EH (cell line): ENCODE data around the gene NDUFB10.

Experiments
- DNase-seq: peaks from one replicate; pipeline ENCODE4 v3.0.0-alpha.2; 2015; ENCODE audit warnings: low read depth

The NDUFB10 gene

DNA sequence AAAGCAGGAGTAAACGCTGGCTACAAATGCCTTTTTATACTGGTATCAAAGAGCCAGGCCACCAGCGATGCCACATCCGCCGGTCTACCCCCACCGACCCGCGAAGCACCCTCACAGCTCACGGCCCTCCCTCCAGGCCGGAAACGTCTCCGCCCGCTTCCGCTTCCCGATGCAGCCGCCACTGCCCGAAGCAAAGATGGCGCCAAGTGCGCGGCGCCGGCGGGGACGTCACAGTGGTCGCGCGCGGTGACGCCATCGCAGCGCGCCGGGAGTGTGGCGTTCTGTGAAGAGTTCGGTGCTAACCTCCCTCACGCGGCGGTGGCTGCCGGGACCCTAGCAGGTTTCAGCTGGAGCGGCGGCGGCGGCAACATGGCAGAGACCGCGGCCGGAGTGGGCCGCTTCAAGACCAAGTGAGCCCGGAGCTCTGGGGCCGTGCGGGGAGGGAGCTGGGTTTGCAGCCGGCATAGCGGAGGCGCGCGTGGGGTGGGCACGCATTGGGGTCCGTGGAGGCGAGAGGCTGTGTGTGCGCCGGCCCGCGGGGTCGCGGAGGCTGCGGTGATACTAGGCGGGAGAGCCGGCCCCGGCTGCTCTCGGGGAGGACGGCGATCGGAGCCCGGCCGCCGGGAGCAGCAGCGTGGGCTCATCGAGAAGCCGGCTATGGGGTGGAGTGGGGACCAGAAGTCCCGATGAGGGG, 12.6 kb downstream of the NDUFB10 start, which contains the start of gene TBL3:
TSS of gene TBL3 (plus strand) at position 258 of the 694 bp plus-strand sequence. CDS start at position 370, 112 bp downstream.
- DNase-seq = peak; percentile 94

DNA sequence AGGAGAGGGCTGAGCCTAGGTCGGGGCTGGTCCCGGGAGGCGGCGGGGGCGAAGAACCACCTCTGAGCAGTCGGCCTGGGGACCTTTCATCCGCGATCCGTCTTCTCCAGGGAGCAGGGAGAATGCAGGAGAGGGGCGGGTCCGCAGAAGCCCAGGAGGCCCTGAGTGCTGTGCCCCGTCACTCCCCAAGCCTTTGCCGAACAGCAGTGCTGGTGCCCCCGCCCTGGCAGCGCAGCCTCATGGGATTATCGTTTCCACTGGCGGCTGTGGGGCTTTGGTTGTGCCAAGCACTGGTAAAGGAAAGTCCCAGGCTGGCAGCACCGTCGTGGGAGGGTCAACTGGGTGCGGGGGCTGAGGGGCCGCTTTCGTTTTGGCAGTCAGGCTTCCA, 13.1 kb downstream of the NDUFB10 start:
- no peak for DNase-seq

DNA sequence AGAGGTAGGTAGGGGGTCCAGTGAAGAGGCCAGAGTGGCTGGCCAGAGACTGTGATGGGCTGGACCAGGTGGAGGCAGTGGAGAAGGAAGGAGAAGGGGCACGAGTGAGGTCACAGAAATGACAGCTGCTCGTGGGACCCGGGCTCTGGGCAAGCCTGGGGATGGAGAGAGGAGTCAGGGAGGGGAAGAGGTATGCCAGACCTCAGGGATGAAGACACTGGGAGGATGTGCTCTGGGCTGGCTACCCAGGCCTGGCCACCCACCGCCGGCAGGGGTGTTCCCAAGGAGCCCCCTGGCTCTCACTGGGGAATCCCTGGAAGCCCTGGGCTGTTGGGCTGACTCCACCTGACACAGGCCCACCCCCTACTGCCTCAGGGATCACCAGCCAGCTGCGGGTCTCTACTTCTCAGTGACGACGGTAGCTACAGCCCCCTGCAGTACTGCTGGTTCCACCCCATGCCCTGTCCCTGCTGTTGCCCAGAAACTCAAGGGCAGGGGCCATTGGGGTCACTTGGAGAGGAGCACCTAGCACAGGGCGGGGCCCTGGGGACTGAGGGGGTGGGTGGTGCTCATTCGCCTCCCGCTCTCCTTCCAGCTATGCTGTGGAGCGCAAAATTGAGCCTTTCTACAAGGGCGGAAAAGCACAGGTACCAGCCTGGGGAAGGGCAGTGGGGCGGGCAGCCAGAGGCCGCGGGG, 14.3 kb downstream of the NDUFB10 start:
- DNase-seq = no peak

DNA sequence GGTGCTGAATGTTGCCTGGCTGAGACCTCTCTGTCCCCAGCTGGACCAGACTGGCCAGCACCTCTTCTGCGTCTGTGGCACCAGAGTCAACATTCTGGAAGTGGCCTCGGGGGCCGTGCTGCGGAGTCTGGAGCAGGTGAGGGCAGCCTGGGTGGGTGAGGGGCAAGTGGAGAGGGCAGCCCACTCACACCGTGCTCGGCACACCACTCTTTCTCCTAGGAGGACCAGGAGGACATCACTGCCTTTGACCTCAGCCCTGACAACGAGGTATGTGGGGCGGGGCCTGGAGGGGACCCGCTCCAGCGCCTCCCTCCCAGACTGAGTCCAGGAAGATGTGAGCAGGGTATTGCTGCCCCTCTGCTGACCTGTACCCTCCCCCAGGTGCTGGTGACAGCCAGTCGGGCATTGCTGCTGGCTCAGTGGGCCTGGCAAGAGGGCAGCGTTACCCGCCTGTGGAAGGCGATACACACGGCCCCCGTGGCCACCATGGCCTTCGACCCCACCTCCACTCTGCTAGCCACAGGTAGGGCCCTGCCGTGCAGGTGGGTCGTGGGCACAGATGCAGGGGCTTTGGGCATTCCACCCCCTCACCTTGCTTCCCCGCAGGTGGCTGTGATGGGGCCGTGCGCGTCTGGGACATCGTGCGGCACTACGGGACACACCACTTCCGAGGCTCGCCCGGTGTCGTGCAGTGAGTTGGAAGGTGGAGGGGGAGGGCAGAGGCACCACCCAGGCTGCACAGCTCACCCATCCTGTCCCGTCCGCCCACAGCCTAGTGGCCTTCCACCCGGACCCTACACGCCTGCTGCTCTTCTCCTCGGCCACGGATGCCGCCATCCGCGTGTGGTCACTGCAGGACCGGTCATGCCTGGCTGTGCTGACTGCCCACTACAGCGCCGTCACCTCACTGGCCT, 15.1 kb downstream of the NDUFB10 start:
- DNase-seq = no peak

DNA sequence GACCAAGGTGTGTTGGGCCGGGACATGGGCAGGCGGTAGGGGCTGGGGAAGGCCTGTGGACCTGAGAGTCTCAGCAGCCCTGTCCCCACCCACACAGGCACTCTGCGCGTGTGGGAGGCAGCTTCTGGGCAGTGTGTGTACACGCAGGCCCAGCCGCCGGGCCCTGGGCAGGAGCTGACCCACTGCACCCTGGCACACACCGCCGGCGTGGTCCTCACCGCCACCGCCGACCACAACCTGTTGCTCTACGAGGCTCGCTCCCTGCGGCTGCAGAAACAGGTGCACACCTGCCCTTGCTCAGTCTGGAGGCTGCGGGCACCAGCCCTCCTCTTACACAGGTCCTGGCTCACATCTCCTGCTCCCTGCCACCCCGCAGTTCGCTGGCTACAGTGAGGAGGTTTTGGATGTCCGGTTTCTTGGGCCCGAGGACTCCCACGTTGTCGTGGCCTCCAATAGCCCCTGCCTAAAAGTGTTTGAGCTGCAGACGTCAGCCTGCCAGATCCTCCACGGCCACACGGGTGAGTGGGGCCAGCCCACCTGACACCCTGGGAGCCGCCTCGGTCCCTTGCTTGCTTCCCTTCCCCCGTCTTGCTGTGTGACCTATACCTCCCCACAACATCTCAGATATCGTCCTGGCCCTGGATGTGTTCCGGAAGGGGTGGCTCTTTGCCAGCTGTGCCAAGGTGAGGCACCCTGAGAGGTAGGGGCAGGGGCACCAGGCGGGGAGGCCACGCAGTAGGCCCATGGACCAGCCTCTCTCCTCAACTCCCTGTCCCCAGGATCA, 16.3 kb downstream of the NDUFB10 start:
- no peak for DNase-seq

DNA sequence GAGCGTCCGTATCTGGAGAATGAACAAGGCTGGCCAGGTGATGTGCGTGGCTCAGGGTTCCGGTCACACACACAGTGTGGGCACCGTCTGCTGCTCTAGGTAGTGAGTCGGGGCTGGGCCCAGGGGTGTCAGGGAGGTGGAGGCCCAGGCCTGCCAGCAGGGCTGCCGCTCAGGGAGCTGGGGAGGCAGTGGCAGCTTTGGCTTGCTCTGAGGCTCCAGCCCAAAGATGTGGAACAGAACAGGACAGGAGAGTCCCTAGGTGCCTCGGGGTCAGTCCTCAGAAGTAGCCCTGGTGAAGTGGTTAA, 16.8 kb downstream of the NDUFB10 start:
- no peak for DNase-seq

DNA sequence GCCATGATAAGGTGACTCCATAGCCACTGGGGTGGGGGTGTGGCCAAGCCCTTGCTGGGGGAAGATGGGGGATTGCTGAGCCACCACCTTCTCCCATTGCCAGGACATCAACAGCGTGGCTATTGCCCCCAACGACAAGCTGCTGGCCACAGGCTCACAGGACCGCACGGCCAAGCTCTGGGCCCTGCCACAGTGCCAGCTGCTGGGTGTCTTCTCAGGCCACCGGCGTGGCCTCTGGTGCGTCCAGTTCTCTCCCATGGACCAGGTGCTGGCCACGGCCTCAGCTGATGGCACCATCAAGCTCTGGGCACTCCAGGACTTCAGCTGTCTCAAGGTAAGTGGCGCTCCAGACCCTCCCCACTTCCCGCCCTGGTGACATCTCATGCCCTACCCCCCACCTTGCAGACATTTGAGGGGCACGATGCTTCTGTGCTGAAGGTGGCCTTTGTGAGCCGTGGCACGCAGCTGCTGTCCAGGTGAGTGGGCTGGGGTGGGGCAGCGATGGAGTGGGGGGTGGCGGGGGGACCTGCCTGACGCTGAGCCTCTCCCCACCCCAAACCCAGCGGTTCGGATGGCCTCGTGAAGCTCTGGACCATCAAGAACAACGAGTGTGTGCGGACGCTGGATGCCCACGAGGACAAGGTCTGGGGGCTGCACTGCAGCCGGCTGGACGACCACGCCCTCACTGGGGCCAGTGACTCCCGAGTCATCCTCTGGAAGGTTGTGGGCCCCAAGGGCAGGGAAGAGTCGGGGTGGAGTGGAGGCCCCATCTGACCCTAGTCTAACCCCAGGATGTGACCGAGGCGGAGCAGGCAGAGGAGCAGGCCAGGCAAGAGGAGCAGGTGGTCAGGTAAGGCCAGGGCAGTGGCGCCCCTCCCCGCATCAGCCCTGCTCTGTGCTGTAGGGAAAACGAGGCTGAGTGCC, 17.9 kb downstream of the NDUFB10 start:
- no peak for DNase-seq

DNA sequence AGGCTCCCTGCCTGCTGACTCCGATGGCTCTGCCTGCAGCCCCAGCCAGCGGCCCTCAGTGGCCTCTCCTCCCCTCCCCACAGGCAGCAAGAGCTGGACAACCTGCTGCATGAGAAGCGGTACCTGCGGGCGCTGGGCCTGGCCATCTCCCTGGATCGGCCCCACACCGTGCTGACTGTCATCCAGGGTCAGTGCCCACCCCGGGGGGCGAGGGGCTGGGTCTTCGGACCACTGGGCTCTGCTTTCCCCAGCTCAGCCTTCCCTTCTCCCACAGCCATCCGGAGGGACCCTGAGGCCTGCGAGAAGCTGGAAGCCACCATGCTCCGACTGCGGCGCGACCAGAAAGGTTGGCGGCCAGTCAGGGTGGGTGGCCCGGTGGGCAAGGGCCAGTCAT, 18.5 kb downstream of the NDUFB10 start:
- DNase-seq = no peak

DNA sequence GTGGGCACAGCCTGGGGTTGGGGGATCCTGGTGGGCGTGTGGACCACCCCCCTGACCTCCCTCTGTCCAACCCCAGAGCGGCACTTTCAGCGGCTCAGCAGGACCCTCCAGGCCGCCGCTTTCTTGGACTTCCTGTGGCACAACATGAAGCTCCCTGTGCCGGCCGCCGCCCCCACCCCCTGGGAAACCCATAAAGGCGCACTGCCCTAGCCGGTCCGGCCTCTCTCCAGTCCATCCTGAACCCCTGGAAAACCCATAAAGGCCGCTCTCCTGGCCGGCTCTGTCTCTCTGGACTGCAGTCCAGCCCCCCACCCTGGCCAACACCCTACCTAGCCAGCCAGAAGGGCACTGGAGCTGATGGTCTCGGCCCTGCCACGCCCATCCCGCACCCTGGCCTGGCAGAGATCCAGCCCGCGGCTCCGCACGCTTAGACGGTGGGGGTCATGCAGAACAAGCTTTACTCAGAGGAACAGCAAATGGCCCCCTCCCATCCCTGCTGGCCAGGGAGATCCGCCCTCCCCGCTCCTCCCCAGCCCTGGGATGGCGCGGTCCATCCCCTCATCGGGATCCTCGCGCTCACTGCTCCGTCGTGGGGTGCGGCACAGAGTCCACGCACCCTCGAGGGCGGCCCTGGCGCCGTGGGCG, 19.3 kb downstream of the NDUFB10 start:
- DNase-seq = no peak

DNA sequence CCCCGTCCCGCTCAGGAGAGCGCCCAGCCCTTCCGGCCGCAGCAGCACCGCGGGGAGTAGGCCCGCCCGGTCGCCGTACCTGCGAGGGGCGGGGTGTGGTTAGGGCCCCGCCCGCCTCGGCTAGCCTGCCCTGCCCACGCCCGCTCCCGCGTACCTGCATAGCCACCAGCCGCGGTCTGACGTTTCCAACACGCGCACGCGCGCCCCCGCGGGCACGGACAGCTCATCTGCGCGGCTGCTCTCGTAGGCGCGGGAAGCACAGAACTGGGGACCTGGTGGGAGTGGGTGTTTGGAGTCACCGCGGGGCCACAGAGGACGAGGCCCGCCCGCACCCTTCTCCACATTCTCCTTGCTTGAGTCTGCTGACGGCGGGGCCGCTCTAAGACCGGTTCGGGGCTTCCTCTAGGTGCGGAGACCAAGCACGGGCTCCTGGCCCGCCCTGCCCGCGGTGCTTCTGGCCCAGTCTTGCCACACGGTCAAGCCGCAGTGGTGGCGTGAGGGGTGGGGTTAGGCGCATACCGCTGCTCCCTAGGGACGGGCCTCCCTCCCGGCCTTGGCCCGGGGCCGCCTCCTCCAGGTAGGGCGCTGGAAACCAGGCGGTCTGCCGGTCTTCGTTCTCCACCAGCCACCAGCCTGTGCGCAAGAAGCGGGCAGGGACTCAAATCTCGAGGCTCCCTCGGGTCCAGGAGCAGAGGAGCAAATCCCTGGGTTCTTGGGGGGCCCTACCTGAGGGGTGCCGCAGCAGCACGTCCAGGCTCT, 20.1 kb downstream of the NDUFB10 start:
- no peak for DNase-seq

DNA sequence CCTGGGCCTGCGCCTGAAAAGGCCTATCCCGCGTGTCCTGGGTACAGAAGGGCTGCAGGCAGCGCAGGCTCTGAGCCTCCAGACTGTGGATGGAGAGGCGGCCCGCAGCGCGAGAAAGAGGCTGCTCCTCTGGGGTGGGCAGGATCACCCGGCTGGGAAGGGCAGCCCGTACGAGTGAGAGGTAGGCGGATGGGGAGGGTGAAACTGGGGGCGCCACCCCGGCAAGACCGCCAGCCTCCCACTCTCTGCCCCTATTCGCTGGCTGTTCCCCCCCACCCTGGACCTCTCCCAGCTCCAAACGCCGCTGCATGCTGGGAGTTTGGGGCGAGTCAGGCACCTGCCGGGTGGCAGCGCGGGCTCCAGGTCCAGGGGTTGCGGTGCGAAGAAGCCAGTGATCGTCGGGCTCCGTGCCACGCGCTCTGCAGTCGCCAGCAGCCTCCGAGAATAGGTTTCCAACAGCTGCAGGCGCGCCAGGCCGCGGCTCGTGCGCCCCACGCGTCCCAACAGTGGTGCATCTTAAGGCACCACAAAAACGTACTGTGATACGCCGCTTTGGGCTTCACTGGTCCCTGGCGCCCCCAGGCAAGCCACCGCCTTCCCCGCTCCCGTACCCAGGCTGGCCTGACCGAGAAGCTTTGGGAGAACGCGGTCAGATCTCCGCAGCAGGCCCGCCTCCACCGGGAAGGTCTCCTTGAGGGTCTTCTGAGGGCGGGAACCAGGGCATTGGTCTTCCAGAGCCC, 20.9 kb downstream of the NDUFB10 start:
- DNase-seq = no peak

DNA sequence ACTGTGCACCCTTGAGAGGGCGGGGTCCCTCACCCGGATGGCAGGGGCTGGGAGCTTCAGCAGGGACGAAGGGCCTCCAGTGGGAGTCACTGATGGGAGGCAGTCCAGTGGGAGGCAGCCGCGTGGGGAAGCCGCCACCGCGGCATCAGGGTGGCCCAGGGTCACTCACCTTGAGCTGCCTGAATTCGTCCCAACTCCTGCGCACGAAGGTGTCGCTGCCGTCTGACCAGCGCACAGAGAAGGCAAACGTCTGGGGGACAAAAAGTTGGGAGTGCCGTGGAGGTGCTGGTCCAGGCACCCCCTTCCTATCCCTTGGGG, 21.4 kb downstream of the NDUFB10 start:
- no peak for DNase-seq

DNA sequence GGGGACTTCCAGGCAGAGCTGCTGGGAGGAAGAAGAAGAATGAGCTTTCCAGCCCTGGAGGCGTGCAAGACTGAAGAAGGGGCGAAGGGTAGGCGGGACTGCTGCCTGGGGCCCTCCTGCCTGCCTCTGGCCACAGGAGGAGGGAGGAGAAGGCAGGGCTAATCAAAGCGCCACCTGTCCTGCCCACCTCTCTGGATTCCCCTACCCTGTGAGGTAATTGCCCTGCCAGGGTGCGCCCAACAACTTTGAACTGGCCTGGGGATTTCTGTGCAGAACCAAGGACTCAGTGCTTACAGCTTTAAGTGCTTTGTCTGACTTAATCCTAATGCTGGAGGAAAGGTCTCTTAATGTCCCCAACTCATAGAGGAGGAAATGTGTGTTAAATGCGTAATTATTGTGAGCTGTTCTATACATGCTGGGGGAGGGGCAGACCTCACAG, 22.1 kb downstream of the NDUFB10 start, which contains the start of gene NOXO1:
TSS of gene NOXO1 (minus strand) at position 72 of the 439 bp plus-strand sequence. CDS start 290 bp downstream, outside the sequence.
- no peak for DNase-seq

DNA sequence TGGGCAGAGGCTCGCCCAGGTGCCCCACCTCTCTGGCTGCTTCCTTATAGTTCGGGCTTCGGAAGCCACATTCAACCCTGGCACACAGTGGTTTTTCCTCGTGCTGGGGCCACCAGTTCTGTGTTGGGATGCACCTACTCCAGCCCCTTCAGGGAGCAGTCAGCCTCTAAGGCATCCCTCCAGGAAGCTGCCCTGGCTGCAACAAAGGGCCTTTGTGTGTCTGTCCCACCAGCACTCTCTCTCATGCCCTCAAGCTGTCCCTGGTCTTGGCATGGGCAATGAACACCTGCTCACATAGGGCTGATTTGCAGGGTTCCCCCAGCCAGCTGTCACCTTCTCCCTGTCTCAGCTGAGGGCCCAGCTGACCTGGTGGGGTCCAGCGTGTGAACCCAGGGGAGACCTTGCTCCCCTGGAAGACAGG, 22.7 kb downstream of the NDUFB10 start:
- DNase-seq = no peak

DNA sequence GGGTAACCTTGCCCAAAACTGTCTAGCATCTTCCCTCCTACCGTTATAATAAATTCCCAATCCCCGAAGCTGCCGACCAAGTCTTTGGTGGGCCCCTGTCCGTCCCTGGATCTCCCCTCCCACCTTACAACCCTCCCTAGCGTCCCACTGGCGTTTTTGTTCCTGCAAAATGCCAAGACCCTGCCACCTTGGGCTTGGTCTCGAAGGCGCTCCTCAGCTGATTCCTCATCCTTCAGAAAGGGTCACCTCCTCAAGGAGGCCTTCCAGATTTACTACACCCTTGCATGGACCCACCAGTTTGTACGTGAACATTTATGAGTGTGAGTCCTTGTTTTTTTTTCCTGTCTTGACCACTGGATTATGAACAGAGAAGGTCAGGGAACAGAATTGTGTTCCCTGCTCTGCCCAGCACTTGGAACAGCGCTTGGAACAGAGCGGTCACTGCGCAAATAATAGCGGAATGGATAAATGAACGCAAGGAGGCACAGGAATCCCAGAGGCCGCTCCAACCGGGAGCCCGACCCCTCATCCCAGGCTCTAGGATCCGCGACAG, 23.7 kb downstream of the NDUFB10 start:
- no peak for DNase-seq

DNA sequence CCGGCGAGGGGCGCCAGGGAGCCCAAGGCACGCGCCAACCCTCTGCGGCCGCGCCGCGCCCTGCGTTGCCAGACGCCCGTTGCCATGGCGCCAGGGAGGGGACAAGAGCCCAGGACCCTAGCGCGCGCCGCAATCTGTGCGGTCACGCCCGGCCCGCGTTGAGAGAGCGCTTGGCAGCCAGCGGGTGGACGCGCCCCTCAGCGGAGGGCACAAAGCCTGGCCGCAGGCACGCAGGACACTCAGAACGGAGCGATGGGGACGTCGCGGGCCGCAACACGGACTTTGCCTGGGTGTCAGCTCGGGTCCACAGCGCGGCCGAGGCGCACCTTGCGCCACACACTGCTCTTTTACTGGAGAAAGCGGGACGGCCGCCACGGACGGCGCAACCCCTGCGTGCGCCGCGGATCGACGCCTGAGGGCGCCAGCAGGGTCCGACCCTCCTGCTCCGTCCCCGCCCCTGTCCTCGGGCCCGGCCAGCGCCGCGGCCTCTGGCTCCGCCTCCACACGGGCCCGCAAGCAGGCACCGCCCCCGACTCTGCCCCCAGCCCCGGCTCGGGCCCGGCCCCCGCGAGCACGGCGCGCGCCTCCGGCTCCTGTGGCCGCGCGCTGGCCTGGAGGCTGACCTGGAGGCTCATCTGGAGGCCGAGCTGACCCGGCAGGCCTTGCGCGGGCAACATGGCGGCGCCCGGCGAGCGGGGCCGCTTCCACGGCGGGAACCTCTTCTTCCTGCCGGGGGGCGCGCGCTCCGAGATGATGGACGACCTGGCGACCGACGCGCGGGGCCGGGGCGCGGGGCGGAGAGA, 24.4 kb downstream of the NDUFB10 start, which contains the start of gene GFER:
TSS of gene GFER (plus strand) at position 650 of the 803 bp plus-strand sequence. CDS start at position 676, 26 bp downstream.
- DNase-seq = peak; percentile 92
